Activated T-helper 1 cell treated with anti-CD3 and anti-CD28 coated beads, Interleukin-2, amount 50 U/mL, for 16 hours (primary cell): ENCODE data around the gene TP53BP2.
"Not testable (repeated sequence)": the region's sequence is repeated elsewhere in the genome, so short reads cannot be mapped to it uniquely, and the experiment has no call there.

Source experiments
- DNase-seq, 2 donors: peaks; one replicate each; pipeline ENCODE4 v3.0.0-alpha.2; 2020; ENCODE audit warnings: low read depth in 1 of 2, low spot score in 1 of 2

Gene TP53BP2

DNA sequence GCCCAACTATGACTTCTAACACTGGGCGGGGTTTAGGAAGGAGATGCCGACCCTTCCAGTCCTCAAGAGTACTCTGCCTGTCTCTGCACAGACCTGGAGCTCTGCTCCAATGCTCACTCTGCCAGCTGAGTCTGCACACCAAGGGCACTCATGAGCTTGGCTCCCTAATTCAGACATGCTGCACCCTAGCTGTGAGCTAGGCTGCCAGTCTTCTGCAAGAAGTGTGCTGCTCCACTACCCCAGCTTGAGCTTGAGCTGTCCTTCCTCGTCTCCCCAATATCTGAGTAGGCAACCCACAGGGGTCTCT lies 13.2 kb downstream of the TP53BP2 start:
- DNase-seq, result no peak

DNA sequence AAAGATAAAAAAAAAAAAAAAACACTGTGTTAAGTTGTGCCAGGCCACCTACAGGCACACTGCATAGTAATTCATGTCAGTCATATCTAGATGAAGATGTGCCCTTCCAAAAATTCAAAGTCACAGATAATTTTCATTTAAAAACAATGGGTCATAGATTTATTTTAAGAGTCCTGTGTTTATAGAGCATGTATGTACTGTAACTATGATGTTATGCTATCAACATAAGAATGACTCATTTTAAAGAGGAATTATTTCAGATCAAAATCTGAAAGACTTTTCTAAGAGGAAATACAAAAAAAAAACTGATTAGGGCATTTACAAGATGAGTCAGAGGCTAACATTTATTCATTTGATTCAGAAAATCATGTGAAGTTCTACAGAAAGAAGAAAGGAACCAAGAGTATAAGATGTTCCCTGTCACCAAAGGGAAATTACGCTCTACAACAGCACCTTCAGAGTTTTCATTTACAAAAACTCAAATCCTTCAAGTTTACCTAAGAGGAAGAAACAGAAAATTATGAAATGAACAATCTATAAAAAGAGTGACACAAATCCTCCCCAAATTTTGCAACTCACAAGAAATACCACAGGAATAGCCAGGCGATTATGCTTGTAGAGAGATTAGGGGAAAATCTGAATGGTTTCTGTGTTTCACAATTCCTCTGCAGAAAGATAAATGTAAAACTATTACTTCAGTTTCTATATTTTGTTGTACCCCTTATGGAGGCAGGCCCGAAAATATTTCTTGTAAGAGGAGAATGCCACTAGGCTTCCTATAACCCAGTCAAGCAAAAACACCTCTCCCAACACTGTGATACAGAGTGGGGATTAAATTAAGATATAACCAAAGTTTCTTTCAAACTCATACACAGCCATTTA lies 13.8 kb downstream of the TP53BP2 start:
- DNase-seq, result no peak

DNA sequence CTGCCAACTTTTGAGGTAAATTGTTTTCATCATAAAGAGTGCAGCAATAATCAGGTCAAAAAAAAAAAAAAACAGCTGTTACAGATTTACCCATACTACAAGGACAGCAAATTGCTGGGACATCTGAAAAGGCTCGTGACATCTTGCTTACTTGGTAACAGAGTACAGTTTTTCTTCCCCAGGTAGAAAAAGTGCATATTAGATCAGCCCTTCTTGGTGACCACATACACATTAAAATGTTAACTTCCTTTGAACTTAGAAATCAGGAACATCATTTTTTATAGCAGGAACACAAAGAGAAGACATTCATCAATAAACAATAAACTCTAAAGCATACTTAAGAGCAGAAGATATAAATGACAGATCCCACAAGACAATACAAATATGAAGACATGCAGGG lies 16.1 kb downstream of the TP53BP2 start:
- no peak for DNase-seq

DNA sequence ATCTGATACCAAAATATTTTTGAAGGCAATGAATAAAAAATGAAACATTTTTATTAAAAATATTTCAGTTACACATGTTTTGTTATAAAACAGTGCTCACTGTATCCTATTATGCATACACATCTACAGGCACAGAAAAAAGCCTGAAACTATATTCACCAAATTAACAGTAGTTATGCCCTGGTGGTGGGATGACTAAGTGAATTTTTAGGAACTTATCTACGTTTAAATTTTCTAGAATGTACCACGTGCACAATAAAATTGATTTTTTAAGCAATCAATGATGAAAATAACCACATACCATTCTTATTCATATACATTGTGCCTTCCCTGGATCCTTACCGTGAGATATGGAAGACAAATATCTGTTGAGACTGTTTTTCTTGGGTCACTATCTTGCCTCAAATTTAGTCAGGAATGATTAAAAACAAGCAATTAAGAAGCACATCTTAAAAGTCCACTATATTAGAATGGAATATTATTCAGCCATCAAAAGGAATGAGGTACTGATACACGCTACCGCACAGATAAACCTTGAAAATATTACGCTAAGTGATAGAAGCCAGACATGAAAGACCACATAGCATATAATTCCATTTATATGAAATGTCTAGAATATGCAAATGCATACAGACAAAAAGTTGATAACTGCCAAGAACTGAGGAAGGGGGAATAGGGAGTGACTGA lies 17.4 kb downstream of the TP53BP2 start:
- no peak for DNase-seq

DNA sequence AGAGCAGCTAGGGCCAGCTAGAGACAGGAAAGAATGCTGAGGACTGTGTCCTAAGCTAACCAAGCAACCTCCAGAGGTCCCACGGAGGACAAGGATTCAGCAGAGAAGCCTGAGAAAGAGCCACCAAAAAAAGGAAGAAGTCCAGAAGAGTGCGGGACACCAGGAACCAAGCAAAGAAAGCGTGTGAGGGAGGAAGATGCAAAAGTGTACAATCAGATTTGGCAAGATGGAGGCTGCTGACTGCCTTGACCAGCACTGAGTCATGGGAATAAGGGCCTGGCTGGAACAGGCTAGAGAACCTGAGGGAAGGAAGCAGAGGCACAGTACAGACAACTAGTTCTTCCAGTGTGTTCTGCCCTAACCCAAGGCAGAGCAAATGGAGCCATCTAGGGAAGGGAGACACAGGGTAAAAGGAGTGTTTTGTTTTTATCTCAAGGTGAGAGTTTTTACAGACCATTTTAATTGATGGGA lies 18.5 kb downstream of the TP53BP2 start:
- DNase-seq, result no peak

DNA sequence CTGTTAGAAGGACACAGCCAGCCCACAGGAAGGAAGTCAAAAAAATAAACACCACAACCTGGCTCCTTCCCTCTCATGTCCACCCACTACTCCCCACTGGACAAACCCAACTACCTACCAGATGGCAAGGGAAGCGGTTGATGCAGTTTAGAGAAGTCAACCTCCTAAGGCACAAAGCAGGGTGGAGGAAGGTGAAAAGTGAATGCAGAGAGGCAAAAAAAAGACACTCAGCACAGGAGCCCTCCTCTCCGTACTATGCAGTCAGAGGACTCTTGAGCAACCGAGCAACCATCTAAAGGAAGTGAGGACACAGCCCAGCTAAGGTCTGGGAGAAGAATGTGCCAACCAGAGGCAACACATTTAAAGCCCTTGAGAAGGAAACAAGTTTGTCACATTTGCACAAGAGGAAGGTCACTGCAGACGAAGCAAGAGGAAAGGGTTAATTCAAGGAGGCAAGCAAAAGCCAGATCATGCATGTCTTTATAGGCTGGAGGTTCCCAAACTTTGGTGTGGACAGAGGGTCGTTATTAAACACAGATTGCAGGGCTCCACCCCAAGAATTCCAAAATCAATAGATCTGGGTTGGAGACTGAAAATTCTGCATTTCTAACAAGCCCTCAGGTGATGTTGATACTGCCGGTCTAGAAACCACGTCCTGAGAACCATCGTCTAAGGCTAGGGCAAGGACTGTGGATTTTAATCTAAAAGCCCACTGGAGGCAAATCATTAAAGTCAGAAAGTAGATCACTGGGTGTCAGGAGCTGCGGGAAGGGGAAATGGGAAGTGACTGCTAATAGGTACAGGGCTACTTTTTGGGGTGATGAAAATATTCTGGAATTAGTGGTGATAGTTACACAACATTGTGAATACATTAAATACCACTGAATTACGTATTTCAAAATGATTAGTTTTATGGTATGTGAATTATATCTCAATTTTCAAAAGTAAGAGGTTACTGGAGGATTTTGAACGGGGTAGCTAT lies 19.7 kb downstream of the TP53BP2 start:
- no peak for DNase-seq

DNA sequence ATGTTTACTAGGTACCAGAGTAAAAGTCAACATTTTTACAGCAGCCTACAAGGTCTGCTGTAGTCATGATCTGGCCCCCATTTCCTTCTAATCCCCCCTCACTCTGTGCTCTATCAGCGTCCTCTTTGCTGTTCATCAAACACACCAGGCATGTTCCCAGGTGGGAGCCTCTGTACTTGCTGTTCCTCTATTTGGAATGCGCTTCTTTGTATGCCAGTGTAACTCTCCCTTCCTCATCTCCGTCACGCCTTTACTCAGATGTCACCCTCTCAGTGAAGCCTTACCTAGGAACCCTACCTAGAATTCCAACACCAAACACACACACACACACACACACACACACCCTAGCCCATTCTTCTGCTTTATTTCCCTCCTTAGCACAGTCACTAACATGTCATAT lies 21.0 kb downstream of the TP53BP2 start:
- DNase-seq, result no peak

DNA sequence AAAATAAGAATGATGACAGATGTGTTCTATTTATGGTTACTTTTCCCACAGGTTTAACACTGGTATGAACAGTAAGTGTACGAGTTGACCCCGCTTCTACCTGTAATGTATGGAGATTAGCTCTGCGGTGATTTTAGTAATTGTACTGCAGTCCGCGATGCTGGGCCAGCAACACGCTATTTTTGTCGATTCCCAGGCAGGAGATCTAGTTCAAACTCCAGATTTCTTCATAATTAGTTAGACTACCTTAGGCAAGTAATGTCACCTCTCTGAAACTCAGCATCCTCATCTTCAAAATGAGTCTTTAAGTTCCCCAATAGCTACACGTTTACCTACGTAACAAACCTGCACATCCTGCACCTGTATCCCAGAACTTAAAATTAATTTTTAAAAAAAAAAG lies 21.5 kb downstream of the TP53BP2 start:
- DNase-seq, result no peak

DNA sequence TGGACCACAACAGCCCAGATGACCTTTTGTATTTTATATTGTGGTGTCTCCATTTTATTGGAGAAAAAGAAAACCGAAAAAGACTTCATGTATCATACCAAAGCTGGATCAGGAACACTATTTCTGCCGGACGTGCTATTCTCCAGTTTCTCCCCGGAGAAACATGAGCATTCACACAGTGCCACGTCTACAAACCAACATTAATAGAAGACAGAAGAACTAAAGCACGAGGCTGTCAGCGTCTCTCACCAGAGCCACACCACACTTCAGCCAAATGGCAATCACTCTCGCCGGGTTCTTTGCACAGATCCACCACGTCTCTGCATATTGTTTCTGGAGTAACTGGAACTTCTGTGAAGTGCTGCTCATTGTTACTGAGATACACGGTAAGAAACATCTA lies 24.8 kb downstream of the TP53BP2 start:
- no peak for DNase-seq

DNA sequence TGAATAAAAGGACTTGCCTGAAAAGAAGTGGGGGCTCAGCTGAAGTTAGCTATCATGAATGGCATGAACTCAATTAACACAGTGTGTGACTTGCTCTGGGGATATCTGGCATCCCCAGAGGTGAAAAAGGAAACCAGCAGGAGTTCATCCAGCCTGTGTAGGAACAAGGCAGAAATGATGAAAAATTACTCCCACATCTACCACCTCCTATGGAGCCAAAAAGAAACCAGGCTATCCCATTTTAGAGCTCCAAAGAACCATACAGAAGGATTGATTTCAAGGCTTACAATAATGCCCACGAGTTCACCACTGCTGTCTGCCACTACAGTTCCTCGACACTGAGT lies 25.3 kb downstream of the TP53BP2 start:
- no peak for DNase-seq

DNA sequence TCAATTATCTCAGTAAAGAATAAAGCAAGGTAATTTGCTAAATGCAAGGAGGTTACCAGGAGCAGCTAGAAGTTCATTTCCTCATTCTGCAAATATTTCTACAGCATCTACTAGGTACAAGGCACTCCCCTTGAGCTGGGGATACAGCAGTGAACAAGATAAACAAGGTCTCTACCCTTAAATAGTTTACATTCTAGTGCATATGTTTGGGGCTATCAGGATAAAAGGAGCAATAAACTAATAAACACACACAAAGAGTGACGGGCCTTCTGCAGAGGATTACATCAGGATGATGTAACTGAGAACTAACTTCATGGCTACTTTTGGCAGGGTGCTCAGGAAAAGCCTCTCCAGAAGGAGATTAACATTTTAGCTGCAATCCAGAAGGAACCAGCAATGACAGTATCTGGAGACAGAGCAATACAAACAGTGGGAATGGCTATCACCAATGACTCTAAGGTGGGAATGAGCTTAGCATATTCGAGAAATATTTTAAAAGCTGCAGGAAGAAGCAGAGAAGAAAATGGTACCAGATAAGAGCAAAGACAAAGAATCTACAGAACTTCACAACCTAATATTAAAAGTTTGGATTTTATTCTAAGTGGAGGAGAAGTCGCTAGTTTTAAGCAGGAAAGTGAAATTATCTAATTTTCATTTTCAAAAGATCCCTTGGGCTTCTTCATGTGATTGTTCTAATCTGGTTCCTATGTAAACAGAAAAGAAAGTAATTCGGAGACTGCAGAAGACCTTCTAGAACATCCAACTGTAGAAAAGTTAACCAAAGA lies 25.8 kb downstream of the TP53BP2 start:
- no peak for DNase-seq

DNA sequence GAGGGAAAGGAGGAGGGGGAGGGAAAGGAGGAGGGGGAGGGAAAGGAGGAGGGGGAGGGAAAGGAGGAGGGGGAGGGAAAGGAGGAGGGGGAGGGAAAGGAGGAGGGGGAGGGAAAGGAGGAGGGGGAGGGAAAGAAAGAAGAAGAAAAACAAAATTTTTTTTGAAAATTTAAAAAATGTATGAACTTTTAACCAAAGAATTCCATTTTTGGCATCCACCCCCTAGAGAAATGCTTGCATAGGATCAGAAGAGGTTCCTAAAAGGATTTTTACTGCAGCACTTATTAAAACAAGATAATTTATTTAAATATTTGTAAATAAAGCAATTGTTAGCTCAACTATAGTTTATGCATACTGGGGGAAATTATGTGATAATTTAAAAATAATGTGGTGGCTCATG lies 28.5 kb downstream of the TP53BP2 start:
- DNase-seq, result not testable (repeated sequence)

DNA sequence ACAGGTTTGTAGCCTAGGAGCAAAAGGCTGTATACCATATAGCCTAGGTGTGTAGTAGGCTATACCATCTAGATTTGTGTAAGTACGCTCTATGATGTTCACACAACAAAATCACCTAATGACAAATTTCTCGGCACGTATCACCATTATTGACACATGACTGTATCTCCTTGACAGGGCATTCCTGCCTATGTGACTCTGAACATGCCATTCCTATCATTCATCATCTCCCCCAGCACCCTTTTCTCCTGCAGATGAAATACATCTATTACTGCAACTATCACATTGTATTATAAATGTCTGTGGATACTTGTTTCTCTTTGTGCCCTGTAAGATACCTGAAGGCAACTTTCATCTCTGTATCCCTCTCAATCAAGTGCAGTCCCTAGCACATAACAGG lies 29.9 kb downstream of the TP53BP2 start:
- DNase-seq, result no peak

DNA sequence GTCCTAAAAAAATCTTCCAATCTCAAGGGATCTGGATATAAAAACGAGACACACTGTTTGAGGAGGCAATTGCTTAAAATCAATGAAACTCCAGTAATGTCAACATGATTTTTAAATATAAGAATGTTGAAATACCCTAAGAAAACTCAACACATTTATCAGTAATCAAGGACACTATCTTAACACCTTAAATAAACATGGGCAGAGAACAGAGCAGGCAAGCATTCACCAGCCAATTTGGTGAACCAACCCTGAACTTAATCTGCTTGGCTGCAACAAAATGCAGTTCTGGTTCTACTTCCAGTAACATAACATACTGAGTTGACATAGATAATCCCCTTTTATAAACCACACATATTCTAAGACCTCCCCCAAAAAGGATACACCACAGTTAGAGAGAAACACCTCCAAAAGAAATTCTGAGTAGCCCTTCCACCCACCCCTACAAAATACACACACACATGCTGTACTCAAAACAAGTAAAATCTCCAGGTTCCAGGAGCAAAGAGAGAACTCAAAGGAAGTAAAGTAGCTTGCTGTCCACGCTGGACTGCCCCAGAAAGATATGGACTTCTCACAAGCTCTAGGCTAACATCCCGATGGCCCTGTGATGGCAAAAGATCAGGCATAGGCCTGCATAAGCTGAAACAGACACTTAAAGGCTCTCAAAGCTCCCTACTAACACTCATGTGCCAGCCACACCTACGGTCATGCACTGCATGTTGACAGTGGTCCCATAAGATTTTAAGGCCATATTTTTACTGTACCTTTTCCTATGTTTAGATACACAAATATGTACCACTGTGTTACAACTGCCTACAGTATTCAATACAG lies 30.5 kb downstream of the TP53BP2 start:
- no peak for DNase-seq

DNA sequence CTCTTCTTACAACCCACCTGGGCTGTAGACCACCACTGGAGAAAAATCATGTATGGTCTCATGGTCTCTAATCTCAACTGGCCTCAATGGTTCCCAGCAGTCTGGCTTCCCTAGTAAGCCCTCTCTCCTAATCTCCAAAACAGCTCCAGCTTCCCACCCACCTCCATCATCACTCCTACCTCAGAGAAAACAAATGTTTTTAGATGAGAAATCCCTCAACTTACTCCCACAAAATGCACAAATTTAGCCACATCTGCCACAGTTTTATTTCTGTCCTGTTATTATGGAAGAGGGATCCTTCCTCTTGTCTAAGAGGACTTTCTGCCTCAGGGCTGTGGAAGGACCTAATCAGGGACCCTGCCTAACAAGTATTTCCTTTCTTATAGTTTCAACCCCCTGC lies 32.1 kb downstream of the TP53BP2 start:
- DNase-seq, result no peak

DNA sequence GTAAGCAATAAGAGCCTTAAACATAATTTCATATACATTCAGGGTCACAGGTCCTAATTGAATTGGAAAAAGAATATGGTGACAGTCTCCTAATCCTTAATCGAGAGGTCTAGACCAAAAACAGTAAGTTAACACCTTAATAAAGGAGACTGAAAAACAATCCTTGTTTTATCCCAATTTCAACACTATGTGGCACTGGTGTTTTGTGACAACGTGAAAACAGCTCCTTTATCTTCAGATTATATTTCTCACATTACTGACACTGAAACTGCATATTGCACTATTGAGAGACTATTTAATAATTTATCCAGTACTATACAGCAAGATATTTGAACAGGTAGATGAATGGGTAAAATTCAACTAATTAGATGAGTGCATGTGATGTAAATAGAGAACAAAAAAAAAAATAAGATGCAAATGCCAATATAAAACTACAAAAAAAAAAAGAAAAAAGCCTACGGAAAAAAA lies 34.1 kb downstream of the TP53BP2 start:
- no peak for DNase-seq

DNA sequence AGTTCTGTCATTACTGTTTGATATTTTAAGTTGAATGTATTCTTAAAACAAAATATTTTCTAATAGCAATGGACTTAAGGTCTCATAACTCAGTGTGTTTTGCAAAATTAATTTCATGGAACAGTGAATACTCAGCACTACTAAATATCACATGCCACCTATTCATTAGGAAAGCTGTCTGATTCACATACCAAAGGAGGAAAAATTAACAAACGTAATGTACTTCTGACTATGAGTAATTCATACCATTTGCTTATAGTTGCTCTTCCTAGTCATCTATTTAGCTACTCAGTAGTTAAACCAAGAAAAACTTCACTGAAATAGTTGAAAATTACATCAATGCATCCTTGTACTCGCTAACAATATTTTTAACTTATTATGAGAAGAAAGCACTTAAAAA lies 35.2 kb downstream of the TP53BP2 start:
- DNase-seq, result no peak

DNA sequence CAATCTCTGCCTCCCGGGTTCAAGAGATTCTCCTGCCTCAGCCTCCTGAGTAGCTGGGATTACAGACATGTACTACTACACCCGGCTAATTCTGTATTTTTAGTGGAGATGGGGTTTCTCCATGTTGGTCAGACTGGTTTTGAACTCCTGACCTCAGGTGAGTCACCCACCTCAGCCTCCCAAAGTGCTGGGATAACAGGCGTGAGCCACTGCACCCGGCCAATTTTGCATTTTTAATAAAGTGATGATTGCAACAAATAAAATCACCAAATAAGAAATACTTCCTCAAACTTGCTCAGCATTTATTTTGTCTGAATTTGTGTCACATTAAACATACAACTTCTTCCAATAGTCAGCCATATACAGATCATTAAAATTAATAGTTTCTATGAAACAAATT lies 35.8 kb downstream of the TP53BP2 start:
- DNase-seq, result not testable (repeated sequence)

DNA sequence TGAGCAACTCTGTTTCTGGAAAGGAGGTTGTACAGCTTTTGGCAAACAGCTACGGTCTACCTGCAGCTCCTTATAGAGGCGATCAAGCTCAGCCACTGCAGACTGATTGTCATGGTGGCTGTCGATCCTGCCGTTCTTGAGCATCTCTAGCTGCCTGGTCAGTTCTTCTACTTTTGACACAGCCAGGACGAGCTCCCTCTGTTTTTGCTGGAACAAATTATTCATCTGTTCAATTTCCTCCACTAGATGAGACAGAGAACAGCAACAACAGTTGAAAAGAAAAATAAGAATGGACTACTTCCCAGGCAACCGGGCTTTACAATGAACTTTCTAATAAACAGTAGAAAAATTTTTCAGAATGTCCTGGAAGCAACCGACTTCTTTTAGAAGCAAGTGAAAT lies 42.5 kb downstream of the TP53BP2 start:
- no peak for DNase-seq

DNA sequence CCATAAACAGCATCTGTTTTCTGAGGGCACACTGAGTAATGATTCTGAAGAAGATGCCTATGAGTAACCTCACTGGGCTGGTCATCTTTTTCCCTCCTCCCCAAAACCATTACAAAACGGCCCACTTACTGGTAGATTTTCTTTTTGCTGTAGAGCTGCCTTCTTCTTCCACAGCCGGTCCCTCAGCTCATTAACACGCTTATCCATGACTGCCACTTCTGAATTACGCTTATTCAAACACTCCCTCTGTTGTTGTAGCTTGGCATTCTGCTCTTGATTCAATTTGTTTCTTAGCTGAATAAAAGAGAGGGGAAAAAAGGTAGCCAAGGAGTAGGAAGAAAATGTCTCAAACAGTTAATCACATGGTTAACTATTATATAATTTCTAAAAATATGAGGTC lies 43.1 kb downstream of the TP53BP2 start:
- no peak for DNase-seq
